Measurements from ENCODE around the gene KLHL22.

KLHL22 gene

GRCh38 chr22:20429254-20430100 is 66.1 kb downstream of the KLHL22 start:
- DNase-seq (ENCODE audit: low spot score), result no peak
- TF ChIP-seq CTCF (IDR thresholded peaks at IDR 0.05), result no peak
- peak overlapping the region; percentile 58 for H3K4me3 ChIP-seq
- H3K27ac ChIP-seq, result no peak overlapping the region

GRCh38 chr22:20428496-20429253 is 66.9 kb downstream of the KLHL22 start:
- H3K4me3 ChIP-seq, result peak overlapping the region; percentile 7
- H3K27ac ChIP-seq, result no peak overlapping the region
- TF ChIP-seq CTCF (IDR thresholded peaks at IDR 0.05), result no peak
- DNase-seq (ENCODE audit: low spot score), result no peak

GRCh38 chr22:20427945-20428417 is 67.6 kb downstream of the KLHL22 start:
- Histone ChIP-seq H3K27ac (no peak overlapping the region), H3K4me3 (no peak overlapping the region)
- no peak for DNase-seq (ENCODE audit: low spot score)
- no peak for TF ChIP-seq CTCF (IDR thresholded peaks at IDR 0.05)

GRCh38 chr22:20427104-20427944 is 68.3 kb downstream of the KLHL22 start:
- TF ChIP-seq CTCF (IDR thresholded peaks at IDR 0.05), result no peak
- no peak for DNase-seq (ENCODE audit: low spot score)
- H3K27ac ChIP-seq, result no peak overlapping the region
- no peak overlapping the region for H3K4me3 ChIP-seq

- no peak for DNase-seq (ENCODE audit: low spot score)
- TF ChIP-seq CTCF (IDR thresholded peaks at IDR 0.05), result no peak
- Histone ChIP-seq H3K27ac (no peak overlapping the region), H3K4me3 (no peak overlapping the region)
These were observed 69.4 kb downstream of the KLHL22 start for GRCh38 chr22:20426259-20426615.

GRCh38 chr22:20425566-20426258 is 69.9 kb downstream of the KLHL22 start:
- TF ChIP-seq CTCF (IDR thresholded peaks at IDR 0.05), result no peak
- DNase-seq (ENCODE audit: low spot score), result no peak
- Histone ChIP-seq H3K4me3 (peak overlapping the region; percentile 1), H3K27ac (no peak overlapping the region)

All from coronary artery (tissue), 2 donors.